Stimulated activated CD8-positive, alpha-beta memory T cell treated with anti-CD3 and anti-CD28 coated beads, Interleukin-7, amount 100 ng/mL, for 24 hours (primary cell): ENCODE measurements around the gene OR7G1.
"Not testable (repeated sequence)": the region's sequence is repeated elsewhere in the genome, so short reads cannot be mapped to it uniquely, and the experiment has no call there.

Experiments used
- DNase-seq: peaks from one replicate; pipeline ENCODE4 v3.0.0-alpha.2; 2020; ENCODE audit warnings: low read depth

The OR7G1 gene

DNA sequence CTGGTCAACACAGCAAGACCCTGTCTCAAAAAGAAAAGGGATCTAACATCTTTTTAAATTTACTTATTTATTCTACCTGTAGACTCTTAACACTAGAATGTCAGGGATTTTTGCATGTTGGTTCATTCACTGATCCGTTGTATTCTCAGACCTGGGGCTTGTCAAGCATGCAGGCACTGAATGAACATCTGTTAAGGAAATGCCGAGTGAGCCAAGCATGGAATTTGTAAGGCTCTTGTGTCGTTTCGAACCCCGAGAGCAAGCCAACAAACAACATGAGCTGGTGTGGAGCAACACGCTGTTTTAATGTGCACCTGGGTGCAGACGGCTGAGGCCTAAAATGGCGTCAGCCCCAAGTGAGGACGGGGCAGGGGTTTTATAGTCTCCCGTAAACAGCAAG is 38.7 kb downstream of the OR7G1 start:
- no peak for DNase-seq

- no peak for DNase-seq
Measured at GRCh38 chr19:9075064-9075949, 40.3 kb downstream of the OR7G1 start.

GRCh38 chr19:9073806-9074205 is 41.8 kb downstream of the OR7G1 start:
- DNase-seq = no peak

DNA sequence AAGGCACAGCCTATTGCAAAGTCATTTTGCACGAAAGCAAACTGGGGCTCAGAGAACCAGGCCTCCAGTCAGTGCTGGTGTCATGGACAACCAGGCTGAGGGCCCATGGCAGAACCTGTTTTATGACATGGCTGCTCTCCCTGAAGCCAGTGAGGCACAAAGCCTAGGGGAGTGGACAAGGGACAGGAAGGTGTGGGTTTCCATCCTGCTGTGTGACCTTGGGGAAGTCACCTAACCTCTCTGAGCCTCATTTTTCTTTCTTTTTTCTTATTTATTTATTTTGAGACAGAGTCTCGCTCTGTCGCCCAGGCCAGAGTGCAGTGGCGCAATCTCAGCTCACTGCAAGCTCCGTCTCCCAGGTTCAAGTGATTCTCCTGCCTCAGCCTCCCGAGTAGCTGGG is 43.8 kb downstream of the OR7G1 start:
- not testable (repeated sequence) for DNase-seq

DNA sequence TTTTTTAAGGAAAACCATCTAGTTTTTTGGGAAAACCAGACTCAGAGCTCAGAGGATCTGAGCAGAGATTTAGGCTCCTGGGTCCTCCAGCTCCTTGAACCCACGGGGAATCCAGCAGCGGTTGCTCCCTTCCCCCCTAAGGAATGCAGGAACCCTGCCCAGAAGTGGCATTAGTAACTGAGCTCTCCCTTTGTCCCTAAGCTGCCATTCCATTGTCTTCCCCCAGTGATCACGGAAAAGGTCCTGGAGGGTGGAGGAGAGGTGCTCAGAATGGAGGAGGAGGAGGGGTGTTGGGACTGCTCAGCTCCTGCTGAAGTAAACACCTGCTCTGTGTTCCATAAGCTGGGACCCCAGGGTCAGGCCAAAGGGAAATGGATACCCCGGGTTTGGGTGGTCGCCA is 45.5 kb downstream of the OR7G1 start:
- no peak for DNase-seq

DNA sequence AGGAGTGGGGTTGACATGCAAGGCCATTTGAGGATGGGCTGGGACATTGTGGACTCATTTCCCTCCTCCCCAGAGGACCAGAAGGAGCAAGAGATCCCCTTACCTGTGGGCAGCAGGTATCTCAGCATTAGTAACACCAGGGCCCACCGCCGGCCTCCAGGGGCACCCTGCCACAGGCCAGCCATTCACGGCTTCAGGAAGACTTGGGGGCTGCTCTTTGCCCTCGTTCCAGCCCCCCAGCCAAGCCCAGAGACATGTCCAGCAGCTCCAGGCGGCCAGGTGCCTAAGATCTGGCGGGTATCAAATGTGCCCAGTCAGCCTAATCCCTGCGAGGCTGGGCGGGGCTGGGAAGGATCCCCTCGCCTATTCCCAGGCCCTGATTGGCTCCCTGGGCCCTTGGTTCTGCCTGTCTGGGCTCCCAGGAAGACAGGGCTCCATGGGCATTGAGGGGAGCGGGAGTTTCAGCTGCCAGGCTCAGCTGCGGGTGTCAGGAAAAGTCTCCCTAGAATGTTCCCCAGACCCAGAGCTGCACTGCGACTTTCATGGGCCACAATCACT is 50.0 kb downstream of the OR7G1 start:
- no peak for DNase-seq
